Tibial artery (tissue), 4 donors: ENCODE results near the gene SPAG7.
A peak's percentile ranks its signal among the peaks of the same experiment; 100 is the strongest.

Source experiments
- DNase-seq, 2 donors: peaks; one replicate each; pipeline ENCODE4 v3.0.0-alpha.2; 2019
- H3K27ac ChIP-seq, 2 donors: fragments of 200-600 bp; sonication (generic) in 1 of 2; 1 replicate in 1 of 2; 2 replicates in 1 of 2; pipeline ENCODE4 v1.5.1; 2018 to 2019; ENCODE audit warnings: mild to moderate bottlenecking in 1 of 2
- H3K27me3 ChIP-seq, 2 donors: fragments of 200-600 bp; sonication (generic) in 1 of 2; one replicate each; pipeline versions ENCODE4 v1.5.1 to v1.6.0; 2016 to 2019
- H3K36me3 ChIP-seq, 3 donors: fragments of 200-600 bp; sonication (generic) in 2 of 3; one replicate each; pipeline ENCODE4 v1.5.1; 2016 to 2019; ENCODE audit warnings: mild to moderate bottlenecking in 2 of 3
- H3K4me1 ChIP-seq, 4 donors: fragments of 200-600 bp; sonication (generic) in 2 of 4; 1 replicate in 3 of 4; 2 replicates in 1 of 4; pipeline ENCODE4 v1.5.1; 2016 to 2019
- H3K4me3 ChIP-seq, 2 donors: fragments of 200-600 bp; sonication (generic) in 1 of 2; 1 replicate in 1 of 2; 2 replicates in 1 of 2; pipeline ENCODE4 v1.5.1; 2018 to 2019; ENCODE audit warnings: mild to moderate bottlenecking in 2 of 2
- H3K9me3 ChIP-seq, 3 donors: fragments of 200-600 bp; sonication (generic) in 1 of 3; one replicate each; pipeline ENCODE4 v1.5.1; 2016 to 2019
- CTCF ChIP-seq, 2 experiments: fragments of 200-600 bp in 1 of 2; fragments of 450-650 bp in 1 of 2; IDR thresholded peaks; one replicate each; pipeline ENCODE4 v1.5.1; 2017 to 2019; ENCODE audit warnings: antibody characterized with exemption in 2 of 2, mild to moderate bottlenecking in 1 of 2, moderate library complexity in 1 of 2
- intact Hi-C: fragments of 100-400 bp; cut with DNase I; formaldehyde crosslinking; loops from one replicate; pipeline ENCODE4 v1.15.0; 2023; ENCODE audit warnings: low total_unique reads

SPAG7 gene

GRCh38 chr17:4950746-4951204, 16.8 kb downstream of the SPAG7 start, which contains the start of gene ENO3:
TSS of gene ENO3 (plus strand) at chr17:4951119. CDS start at chr17:4951830, 711 bp downstream.
- intact Hi-C loops: no loop called here
- H3K4me1 ChIP-seq: peaks cover 3 to 44% (median 31%) of the 10 kb centered on the region in 4 donors
- DNase-seq: no peak
- peak within 1 kb of the TSS; percentile 93 to 100 for H3K4me3 ChIP-seq
- H3K36me3 ChIP-seq: peaks cover 9 to 14% (median 10%) of the 10 kb centered on the region in 3 donors
- peak within 1 kb of the TSS; percentile 95 to 99 for H3K27ac ChIP-seq
- H3K27me3 ChIP-seq: no peaks in the 10 kb centered on the region
- no peaks in the 10 kb centered on the region for H3K9me3 ChIP-seq
- no peak for TF ChIP-seq CTCF (IDR thresholded peaks at IDR 0.05)

- no peak for TF ChIP-seq CTCF (IDR thresholded peaks at IDR 0.05)
- Histone ChIP-seq H3K4me3 (peak overlapping the region; percentile 93 to 100), H3K27ac (peak overlapping the region; percentile 95 to 99), H3K36me3 (peaks cover 14 to 20% (median 15%) of the 10 kb centered on the region in 3 donors), H3K9me3 (no peaks in the 10 kb centered on the region), H3K4me1 (peaks cover 6 to 50% (median 37%) of the 10 kb centered on the region in 4 donors), H3K27me3 (no peaks in the 10 kb centered on the region)
- intact Hi-C loops: no loop called here
- peak in 1 of 2 donors; percentile 48 for DNase-seq
Observed at GRCh38 chr17:4950075-4950745, 17.4 kb downstream of the SPAG7 start.

- Histone ChIP-seq H3K27ac (peak overlapping the region; percentile 95 to 99), H3K36me3 (peaks cover 19 to 27% (median 20%) of the 10 kb centered on the region in 3 donors), H3K9me3 (no peaks in the 10 kb centered on the region), H3K4me1 (peaks cover 6 to 57% (median 44%) of the 10 kb centered on the region in 4 donors), H3K27me3 (no peaks in the 10 kb centered on the region), H3K4me3 (peak overlapping the region; percentile 93 to 100)
- intact Hi-C loops: loop anchor here (2.0 to 5.0 kb wide), 2 partner anchors 17 to 48 kb away; partner anchors contain the start of genes INCA1, KIF1C and SPAG7
- DNase-seq: peak; percentile 71 to 89
- no peak for TF ChIP-seq CTCF (IDR thresholded peaks at IDR 0.05)
Observed at GRCh38 chr17:4949321-4950074, 18.1 kb downstream of the SPAG7 start.

- Histone ChIP-seq H3K36me3 (peaks cover 25 to 32% (median 26%) of the 10 kb centered on the region in 3 donors), H3K4me3 (peak overlapping the region; percentile 93 to 100), H3K9me3 (no peaks in the 10 kb centered on the region), H3K4me1 (peaks cover 6 to 60% (median 48%) of the 10 kb centered on the region in 4 donors), H3K27ac (peak overlapping the region; percentile 95 to 99), H3K27me3 (no peaks in the 10 kb centered on the region)
- DNase-seq: peak; percentile 78 to 94
- intact Hi-C loops: loop anchor here (2.0 to 5.0 kb wide), 2 partner anchors 18 to 48 kb away; partner anchors contain the start of genes INCA1, KIF1C and SPAG7
- no peak for TF ChIP-seq CTCF (IDR thresholded peaks at IDR 0.05)
Observed at GRCh38 chr17:4948931-4949320, 18.7 kb downstream of the SPAG7 start.

GRCh38 chr17:4948166-4948930, 19.3 kb downstream of the SPAG7 start, which contains the start of gene PFN1:
TSS of gene PFN1 (minus strand) at chr17:4948530. CDS start at chr17:4948394, 136 bp downstream.
- intact Hi-C loops: loop anchor here (2.0 to 5.0 kb wide), 2 partner anchors 18 to 49 kb away; partner anchors contain the start of genes INCA1, KIF1C and SPAG7
- TF ChIP-seq CTCF (IDR thresholded peaks at IDR 0.05): peak in 1 of 2 experiments; percentile 8
- peak within 1 kb of the TSS; percentile 95 to 99 for H3K27ac ChIP-seq
- H3K4me1 ChIP-seq: peaks cover 6 to 60% (median 44%) of the 10 kb centered on the region in 4 donors
- DNase-seq: peak; percentile 95 to 96
- H3K9me3 ChIP-seq: no peaks in the 10 kb centered on the region
- H3K4me3 ChIP-seq: peak within 1 kb of the TSS; percentile 93 to 100
- H3K27me3 ChIP-seq: no peaks in the 10 kb centered on the region
- peaks cover 28 to 38% (median 31%) of the 10 kb centered on the region in 3 donors for H3K36me3 ChIP-seq
